K562 (cell line): ENCODE data around the gene HOXB5. TPM values are rescaled to one million over a fixed set of nuclear protein-coding genes. Genes with fewer than 3 reads are reported as not detected.

ENCODE experiments used
- ATF6 ChIP-seq: sonication (generic); formaldehyde crosslinking; IDR thresholded peaks from 2 replicates; pipeline ENCODE4 v1.4.0; 2020; ENCODE audit warnings: mild to moderate bottlenecking, missing genetic modification reagents
- CEBPB ChIP-seq: fragments of 450-650 bp; IDR thresholded peaks from 2 replicates; pipeline ENCODE4 v1.6.1; 2016; ENCODE audit warnings: missing genetic modification characterization, missing compliant biosample characterization
- CUX1 ChIP-seq: fragments of 200-800 bp; sonication (Bioruptor generic); IDR thresholded peaks from 2 replicates; pipeline ENCODE4 v1.6.1; 2016; ENCODE audit warnings: missing genetic modification characterization, missing compliant biosample characterization
- HLTF ChIP-seq: fragments of 450-650 bp; IDR thresholded peaks from 2 replicates; pipeline ENCODE4 v1.6.1; 2016
- JUND ChIP-seq, 2 experiments: IDR thresholded peaks; 2 replicates in 1 of 2; 3 replicates in 1 of 2; pipeline ENCODE4 v1.6.1; 2011; ENCODE audit warnings: borderline replicate concordance in 2 of 2, low read depth in 2 of 2, low read length in 2 of 2, improper control_type of control experiment in 1 of 2, missing biosample characterization in 1 of 2, missing genetic modification characterization in 1 of 2, missing genetic modification reagents in 1 of 2
- NCOR1 ChIP-seq: fragments of 450-650 bp; IDR thresholded peaks from 2 replicates; pipeline ENCODE4 v1.6.1; 2016; ENCODE audit warnings: mild to moderate bottlenecking, moderate library complexity
- PCBP2 ChIP-seq: fragments of 200-400 bp; formaldehyde crosslinking; IDR thresholded peaks from 2 replicates; pipeline ENCODE4 v1.6.1; 2018; ENCODE audit warnings: low read length, low read depth, mild to moderate bottlenecking, moderate library complexity; ENCODE audit not compliant: poor library complexity, severe bottlenecking
- SNRNP70 ChIP-seq: fragments of 200-400 bp; formaldehyde crosslinking; optimal IDR thresholded peaks from 2 replicates; pipeline ENCODE3; 2017; ENCODE audit warnings: low read depth, low read length
- SP2 ChIP-seq: IDR thresholded peaks from 2 replicates; pipeline ENCODE4 v1.6.1; 2011; ENCODE audit warnings: mild to moderate bottlenecking, low read depth, low read length, moderate library complexity; ENCODE audit not compliant: poor library complexity, severe bottlenecking; ENCODE audit errors: extremely low read depth
- ZNF263 ChIP-seq: sonication (generic); formaldehyde crosslinking; IDR thresholded peaks from 2 replicates; pipeline ENCODE4 v1.8.0; 2022; ENCODE audit warnings: mild to moderate bottlenecking, missing genetic modification reagents, borderline replicate concordance
- ZNF280A ChIP-seq: fragments of 450-650 bp; IDR thresholded peaks from 2 replicates; pipeline ENCODE4 v1.6.1; 2018; ENCODE audit warnings: mild to moderate bottlenecking, low read depth; ENCODE audit not compliant: partially characterized antibody
- ZNF324 ChIP-seq: fragments of 250-450 bp; sonication (Bioruptor Pico); IDR thresholded peaks from 2 replicates; pipeline ENCODE4 v1.4.0; 2020; ENCODE audit warnings: mild to moderate bottlenecking
- ZNF696 ChIP-seq: fragments of 250-450 bp; sonication (Bioruptor Pico); conservative IDR thresholded peaks from 2 replicates; pipeline ENCODE4 v1.4.0; 2020; ENCODE audit warnings: mild to moderate bottlenecking, moderate library complexity
- ZNF717 ChIP-seq: fragments of 250-450 bp; sonication (Bioruptor Pico); IDR thresholded peaks from 2 replicates; pipeline ENCODE4 v1.5.0; 2021
- polyA plus RNA-seq, 8 experiments: library from polyadenylated mRNA; depleted of rRNA in 4 of 8; stranded (reverse) in 5 of 8; unstranded in 3 of 8; fragments of >200 nt; fragmentation: Nextera tagmentation in 2 of 8; fragmentation: Illumina TruSeq in 1 of 8; extraction: Ambion mirVana in 2 of 8; extraction: Trizol in 1 of 8; gene quantifications; 2 replicates each; pipeline versions ENCODE4 v1.2.1 to v1.2.3, GENCODE V29; 2011 to 2014; ENCODE audit warnings: inconsistent platforms in 1 of 8, missing spikeins in 1 of 8
- total RNA-seq, 7 experiments: library from RNA; depleted of rRNA in 6 of 7; stranded (reverse); fragments of >200 nt in 6 of 7; fragmentation: Illumina TruSeq in 2 of 7; extraction: Trizol in 2 of 7; gene quantifications; 2 replicates each; pipeline versions ENCODE4 v1.2.1 to v1.2.3, GENCODE V29; 2011 to 2021; ENCODE audit warnings: low replicate concordance in 1 of 7

HOXB5 gene
- total and polyA plus RNA-seq, 9 of the 15 experiments (the other 6 are each of a cell fraction or from before 2014, with no cell fraction given) = 0.24 to 2.7 (median 0.65) TPM

- no peak for TF ChIP-seq CUX1 (CRISPR knock-in tag)
- TF ChIP-seq ZNF717 = no peak
- no peak for TF ChIP-seq ZNF263 (CRISPR knock-in tag)
- TF ChIP-seq SP2 = no peak
- no peak for TF ChIP-seq ZNF324 (CRISPR knock-in tag)
- TF ChIP-seq ZNF280A = no peak
- no peak for TF ChIP-seq ATF6 (CRISPR knock-in tag)
- TF ChIP-seq PCBP2 = no peak
- TF ChIP-seq SNRNP70 = no peak
- no peak for TF ChIP-seq CEBPB
- peak; percentile 64 for TF ChIP-seq JUND (IDR thresholded peaks at IDR 0.05; ENCODE audit: borderline replicate concordance, low read depth, low read length)
- TF ChIP-seq JUND (tag; IDR thresholded peaks at IDR 0.05; ENCODE audit: borderline replicate concordance, low read depth, low read length) = peak; percentile 26; the same call in 1 of the 3 replicates
- TF ChIP-seq NCOR1 = no peak
- no peak for TF ChIP-seq HLTF
- no peak for TF ChIP-seq ZNF696 (CRISPR knock-in tag)
Observed at GRCh38 chr17:48636177-48637018, 42.8 kb upstream of the HOXB5 start (continued).
